Measurements from ENCODE around the gene OR13C9.

Gene OR13C9

DNA sequence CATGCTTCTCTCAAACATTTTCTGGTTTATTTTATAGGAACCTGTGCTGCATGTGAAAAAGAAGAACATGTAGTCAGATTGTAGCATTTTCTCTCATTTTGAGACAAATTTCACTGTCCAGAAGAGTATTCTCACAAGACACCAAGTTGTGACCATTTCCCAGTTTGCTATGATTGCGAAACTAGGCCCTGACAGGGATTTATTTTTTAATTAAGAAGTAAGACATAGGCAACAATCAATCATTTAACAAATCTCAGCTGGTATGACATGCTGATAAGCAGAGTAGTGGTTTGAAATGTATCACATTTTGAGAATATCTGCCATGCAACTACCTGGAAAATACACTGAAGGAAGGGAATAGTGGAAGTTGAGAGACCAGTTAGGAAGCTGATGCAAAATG lies 37.4 kb downstream of the OR13C9 start:
- in situ Hi-C loops (cut with MboI; ENCODE audit: low sequenced_read_pairs, unreplicated experiment) = no loop called here
- no peak for TF ChIP-seq CTCF (IDR thresholded peaks at IDR 0.05; ENCODE audit: borderline replicate concordance, control extremely low read depth, extremely low read depth, insufficient read depth, missing control alignments)
- no peak for DNase-seq (ENCODE audit: low spot score)

- TF ChIP-seq CTCF (IDR thresholded peaks at IDR 0.05; ENCODE audit: borderline replicate concordance, control extremely low read depth, extremely low read depth, insufficient read depth, missing control alignments) = no peak
Observed at GRCh38 chr9:104577263-104577662, 40.7 kb downstream of the OR13C9 start.

GRCh38 chr9:104575456-104575855 lies 42.5 kb downstream of the OR13C9 start:
- in situ Hi-C loops (cut with MboI; ENCODE audit: low sequenced_read_pairs, unreplicated experiment) = no loop called here
- DNase-seq (ENCODE audit: low spot score) = no peak
- TF ChIP-seq CTCF (IDR thresholded peaks at IDR 0.05; ENCODE audit: borderline replicate concordance, control extremely low read depth, extremely low read depth, insufficient read depth, missing control alignments) = no peak

More at GRCh38 chr9:104577263-104577662, 40.7 kb downstream of the OR13C9 start:
- in situ Hi-C loops (cut with MboI; ENCODE audit: low sequenced_read_pairs, unreplicated experiment) = no loop called here
- no peak for DNase-seq (ENCODE audit: low spot score)

DNA sequence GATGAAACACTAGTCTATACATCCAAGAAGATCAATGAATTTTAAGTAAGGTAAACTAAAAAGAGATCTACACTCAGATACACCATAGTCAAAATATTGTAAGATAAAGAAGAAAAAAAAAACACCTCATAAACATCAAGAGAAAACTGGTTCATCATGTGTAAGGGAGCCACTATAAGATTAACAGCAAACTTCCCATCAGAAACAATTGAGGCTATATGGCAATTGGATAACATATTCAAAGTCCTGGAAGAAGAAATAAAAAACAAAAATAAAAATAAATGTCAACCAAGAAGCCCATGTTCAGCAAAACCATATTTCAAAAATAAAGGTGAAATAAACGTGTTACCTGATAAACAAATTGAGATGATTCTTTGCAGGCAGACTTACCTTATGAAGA lies 45.4 kb downstream of the OR13C9 start:
- DNase-seq (ENCODE audit: low spot score) = no peak
- in situ Hi-C loops (cut with MboI; ENCODE audit: low sequenced_read_pairs, unreplicated experiment) = no loop called here
- TF ChIP-seq CTCF (IDR thresholded peaks at IDR 0.05; ENCODE audit: borderline replicate concordance, control extremely low read depth, extremely low read depth, insufficient read depth, missing control alignments) = no peak

DNA sequence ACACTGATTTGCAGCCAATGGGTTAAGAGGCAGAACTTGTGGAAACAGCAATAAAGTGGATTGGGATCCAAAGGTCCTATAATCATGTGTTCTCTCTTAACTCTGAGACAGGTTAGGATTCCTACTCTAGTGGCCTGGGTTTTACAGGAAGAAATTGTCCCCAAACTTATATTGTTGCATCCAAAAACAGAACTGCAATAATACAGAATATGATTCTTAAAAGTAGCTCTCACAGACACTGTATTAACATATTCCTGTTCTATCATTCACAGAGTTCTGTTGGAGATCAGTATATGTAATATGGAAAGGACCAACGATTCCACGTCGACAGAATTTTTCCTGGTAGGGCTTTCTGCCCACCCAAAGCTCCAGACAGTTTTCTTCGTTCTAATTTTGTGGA lies 49.1 kb downstream of the OR13C9 start, which contains the start of gene OR13C8:
OR13C8 (plus strand) TSS at position 301 of the 400 bp plus-strand sequence; CDS start at position 301, 0 bp downstream.
- no peak for TF ChIP-seq CTCF (IDR thresholded peaks at IDR 0.05; ENCODE audit: borderline replicate concordance, control extremely low read depth, extremely low read depth, insufficient read depth, missing control alignments)
- in situ Hi-C loops (cut with MboI; ENCODE audit: low sequenced_read_pairs, unreplicated experiment) = no loop called here
- no peak for DNase-seq (ENCODE audit: low spot score)
